Vagina (tissue), 2 donors: ENCODE results near the gene RHBDD1. TPM values are rescaled to one million over a fixed set of nuclear protein-coding genes. Genes with fewer than 3 reads are reported as not detected.

Source experiments
- DNase-seq, 2 donors: peaks; one replicate each; pipeline ENCODE4 v3.0.0-alpha.2; 2017; ENCODE audit errors: extremely low spot score in 2 of 2
- H3K27ac ChIP-seq: fragments of 200-600 bp; sonication (generic); one replicate; pipeline ENCODE4 v1.5.1; 2019
- H3K27me3 ChIP-seq: fragments of 200-600 bp; sonication (generic); one replicate; pipeline ENCODE4 v1.5.1; 2019
- H3K36me3 ChIP-seq, 2 donors: fragments of 200-600 bp; sonication (generic); one replicate each; pipeline ENCODE4 v1.5.1; 2017 to 2019
- H3K4me1 ChIP-seq: fragments of 200-600 bp; sonication (generic); one replicate; pipeline ENCODE4 v1.5.1; 2019
- H3K4me3 ChIP-seq, 2 donors: fragments of 200-600 bp; sonication (generic); 1 replicate in 1 of 2; 2 replicates in 1 of 2; pipeline ENCODE4 v1.5.1; 2016 to 2019
- H3K9me3 ChIP-seq: fragments of 200-600 bp; sonication (generic); one replicate; pipeline ENCODE4 v1.5.1; 2019
- POLR2A ChIP-seq, 2 donors: fragments of 450-650 bp; IDR thresholded peaks; one replicate each; pipeline ENCODE4 v1.6.1; 2017; ENCODE audit warnings: antibody characterized with exemption in 2 of 2, mild to moderate bottlenecking in 2 of 2, moderate library complexity in 2 of 2
- POLR2AphosphoS5 ChIP-seq, 2 donors: sonication (generic); formaldehyde crosslinking; IDR thresholded peaks; one replicate each; pipeline ENCODE4 v1.9.0; 2017; ENCODE audit warnings: antibody characterized with exemption in 2 of 2, mild to moderate bottlenecking in 2 of 2, low read depth in 1 of 2; ENCODE audit not compliant: insufficient read depth in 1 of 2
- intact Hi-C: fragments of 100-400 bp; cut with DNase I; formaldehyde crosslinking; loops from one replicate; pipeline ENCODE4 v1.15.1; 2023
- total RNA-seq: library from RNA; depleted of rRNA; stranded (reverse); fragments of >200 nt; gene quantifications from one replicate; pipeline ENCODE4 v1.2.3, GENCODE V29; 2016
- TF ChIP-seq, protein P1 (sequence below), 3 experiments: fragments of 450-650 bp in 2 of 3; fragments of 200-600 bp in 1 of 3; sonication (generic) in 1 of 3; IDR thresholded peaks; one replicate each; pipeline ENCODE4 v1.5.1; 2017 to 2019; ENCODE audit warnings: antibody characterized with exemption in 3 of 3, mild to moderate bottlenecking in 2 of 3, moderate library complexity in 2 of 3

The RHBDD1 gene
- total RNA-seq, 1 donor from 2014 or later, result 27.3 TPM

GRCh38 chr2:226793646-226794045, 42.2 kb upstream of the RHBDD1 start:
- H3K27ac ChIP-seq, result peak overlapping the region; percentile 95
- peaks cover 63% of the 10 kb centered on the region for H3K4me1 ChIP-seq
- TF ChIP-seq, protein P1, sequence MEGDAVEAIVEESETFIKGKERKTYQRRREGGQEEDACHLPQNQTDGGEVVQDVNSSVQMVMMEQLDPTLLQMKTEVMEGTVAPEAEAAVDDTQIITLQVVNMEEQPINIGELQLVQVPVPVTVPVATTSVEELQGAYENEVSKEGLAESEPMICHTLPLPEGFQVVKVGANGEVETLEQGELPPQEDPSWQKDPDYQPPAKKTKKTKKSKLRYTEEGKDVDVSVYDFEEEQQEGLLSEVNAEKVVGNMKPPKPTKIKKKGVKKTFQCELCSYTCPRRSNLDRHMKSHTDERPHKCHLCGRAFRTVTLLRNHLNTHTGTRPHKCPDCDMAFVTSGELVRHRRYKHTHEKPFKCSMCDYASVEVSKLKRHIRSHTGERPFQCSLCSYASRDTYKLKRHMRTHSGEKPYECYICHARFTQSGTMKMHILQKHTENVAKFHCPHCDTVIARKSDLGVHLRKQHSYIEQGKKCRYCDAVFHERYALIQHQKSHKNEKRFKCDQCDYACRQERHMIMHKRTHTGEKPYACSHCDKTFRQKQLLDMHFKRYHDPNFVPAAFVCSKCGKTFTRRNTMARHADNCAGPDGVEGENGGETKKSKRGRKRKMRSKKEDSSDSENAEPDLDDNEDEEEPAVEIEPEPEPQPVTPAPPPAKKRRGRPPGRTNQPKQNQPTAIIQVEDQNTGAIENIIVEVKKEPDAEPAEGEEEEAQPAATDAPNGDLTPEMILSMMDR (IDR thresholded peaks at IDR 0.05), result no peak
- TF ChIP-seq POLR2A (IDR thresholded peaks at IDR 0.05) (no peak), POLR2AphosphoS5 (IDR thresholded peaks at IDR 0.05; ENCODE audit: insufficient read depth in 1 of 2, low read depth in 1 of 2) (no peak)
- H3K36me3 ChIP-seq, result no peaks in the 10 kb centered on the region
- H3K4me3 ChIP-seq, result peak overlapping the region; percentile 61 to 85
- no peak for DNase-seq
- intact Hi-C loops, result loop anchor here (10.0 kb wide), 3 partner anchors 49 to 899 kb away; no protein-coding TSS in a partner anchor
- H3K27me3 ChIP-seq, result no peaks in the 10 kb centered on the region
- no peaks in the 10 kb centered on the region for H3K9me3 ChIP-seq

GRCh38 chr2:226794196-226794661, 41.6 kb upstream of the RHBDD1 start:
- peaks cover 57% of the 10 kb centered on the region for H3K4me1 ChIP-seq
- intact Hi-C loops, result loop anchor here (10.0 kb wide), 3 partner anchors 49 to 899 kb away; no protein-coding TSS in a partner anchor
- H3K4me3 ChIP-seq, result peak overlapping the region; percentile 61 to 85

DNA sequence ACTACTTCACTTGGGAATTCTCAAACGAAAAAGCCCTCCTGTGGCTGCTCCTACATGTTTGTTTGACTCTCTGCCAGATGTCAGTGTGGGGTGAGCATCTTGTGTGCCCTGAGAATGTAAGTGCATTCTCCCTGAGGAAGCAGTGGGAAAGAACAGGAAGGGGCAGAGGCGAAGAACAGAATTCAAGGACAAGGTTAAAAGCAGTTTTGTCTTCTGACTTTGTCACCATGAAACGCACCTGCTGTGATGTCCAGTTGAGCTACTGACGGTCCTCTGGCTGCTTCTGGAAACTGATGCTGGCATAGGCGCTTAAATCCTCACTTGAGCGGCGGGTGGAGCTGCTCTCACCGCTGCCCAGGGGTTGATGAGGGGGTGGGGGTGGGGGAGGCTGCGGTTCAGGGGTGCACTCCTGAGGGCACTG, 41.1 kb upstream of the RHBDD1 start:
- Histone ChIP-seq H3K9me3 (no peaks in the 10 kb centered on the region), H3K36me3 (no peaks in the 10 kb centered on the region), H3K27ac (peak overlapping the region; percentile 95), H3K4me1 (peaks cover 53% of the 10 kb centered on the region), H3K27me3 (no peaks in the 10 kb centered on the region), H3K4me3 (peak overlapping the region; percentile 61 to 85)
- TF ChIP-seq POLR2AphosphoS5 (IDR thresholded peaks at IDR 0.05; ENCODE audit: insufficient read depth in 1 of 2, low read depth in 1 of 2), result no peak
- TF ChIP-seq POLR2A (IDR thresholded peaks at IDR 0.05), result no peak
- TF ChIP-seq, protein P1 (IDR thresholded peaks at IDR 0.05), result no peak
- no peak for DNase-seq
- intact Hi-C loops, result loop anchor here (10.0 kb wide), 3 partner anchors 50 to 900 kb away; no protein-coding TSS in a partner anchor

More at GRCh38 chr2:226794196-226794661, 41.6 kb upstream of the RHBDD1 start:
- no peaks in the 10 kb centered on the region for H3K27me3 ChIP-seq
- no peak for DNase-seq
- TF ChIP-seq POLR2A (IDR thresholded peaks at IDR 0.05), result no peak
- TF ChIP-seq POLR2AphosphoS5 (IDR thresholded peaks at IDR 0.05; ENCODE audit: insufficient read depth in 1 of 2, low read depth in 1 of 2), result no peak
- TF ChIP-seq, protein P1 (IDR thresholded peaks at IDR 0.05), result no peak
- no peaks in the 10 kb centered on the region for H3K36me3 ChIP-seq
- no peaks in the 10 kb centered on the region for H3K9me3 ChIP-seq
- H3K27ac ChIP-seq, result peak overlapping the region; percentile 95

DNA sequence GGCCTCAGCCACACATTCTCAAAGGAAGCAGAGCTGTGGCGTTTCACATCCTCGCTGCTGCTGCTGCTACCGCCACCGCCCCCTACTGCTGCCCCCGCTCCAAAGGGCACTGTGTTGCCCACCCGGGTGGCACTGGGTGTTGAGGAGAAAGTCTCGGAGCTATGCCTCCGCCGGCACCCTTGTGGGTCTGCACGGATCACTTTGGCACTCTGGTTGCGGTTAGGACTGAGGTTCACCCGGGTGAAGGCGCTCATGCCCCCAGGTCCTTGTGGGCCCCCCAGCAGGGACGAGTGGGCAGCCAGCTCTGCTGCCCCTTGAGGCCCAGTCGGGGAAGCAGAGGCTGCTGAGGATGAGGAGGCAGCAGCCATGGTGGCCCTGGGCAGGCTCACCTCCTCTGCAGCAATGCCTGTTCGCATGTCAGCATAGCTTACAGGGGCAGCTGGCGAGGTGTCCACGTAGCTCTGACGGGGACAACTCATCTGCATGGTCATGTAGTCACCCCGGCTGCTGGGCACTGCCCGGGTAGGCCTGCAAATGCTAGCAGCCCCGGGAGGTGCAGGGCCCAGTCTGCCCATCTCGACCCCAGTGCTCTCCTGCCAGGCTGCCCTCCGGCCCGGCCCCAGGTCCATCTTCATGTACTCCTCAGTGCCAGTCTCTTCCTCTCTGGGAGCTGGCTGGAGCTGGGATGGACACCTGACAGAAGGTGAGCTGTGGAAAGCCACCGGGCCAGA, 40.4 kb upstream of the RHBDD1 start:
- H3K4me1 ChIP-seq, result peaks cover 52% of the 10 kb centered on the region
- intact Hi-C loops, result loop anchor here (10.0 kb wide), 3 partner anchors 51 to 901 kb away; no protein-coding TSS in a partner anchor
- H3K4me3 ChIP-seq, result peak overlapping the region; percentile 61 to 85
- no peaks in the 10 kb centered on the region for H3K27me3 ChIP-seq
- no peaks in the 10 kb centered on the region for H3K9me3 ChIP-seq
- peak overlapping the region; percentile 95 for H3K27ac ChIP-seq
- no peaks in the 10 kb centered on the region for H3K36me3 ChIP-seq
- DNase-seq, result peak in 1 of 2 donors; percentile 87
- TF ChIP-seq, protein P1 (IDR thresholded peaks at IDR 0.05), result no peak
- TF ChIP-seq POLR2AphosphoS5 (IDR thresholded peaks at IDR 0.05; ENCODE audit: insufficient read depth in 1 of 2, low read depth in 1 of 2) (no peak), POLR2A (IDR thresholded peaks at IDR 0.05) (no peak)
